Liver (tissue), 2 donors: ENCODE measurements around the gene GNG7.

Experiments
- CTCF ChIP-seq: fragments of 150-350 bp; IDR thresholded peaks from 2 replicates; pipeline ENCODE4 v1.5.1; 2017; ENCODE audit warnings: improper control_type of control experiment, low read depth, low read length; ENCODE audit not compliant: missing input control
- REST ChIP-seq: IDR thresholded peaks from 2 replicates; pipeline ENCODE4 v1.6.1; 2016; ENCODE audit warnings: antibody characterized with exemption, mild to moderate bottlenecking
- donor health status: healthy.

GRCh38 chr19:2538096-2538757 is 164.3 kb downstream of the GNG7 start:
- no peak for TF ChIP-seq REST
- TF ChIP-seq CTCF, result no peak
